Measurements from ENCODE around the gene GRIN2D. TPM values are rescaled to one million over a fixed set of nuclear protein-coding genes. Genes with fewer than 3 reads are reported as not detected.
A peak's percentile ranks its signal among the peaks of the same experiment; 100 is the strongest.

GRIN2D gene
- under 1 TPM; 0.37 to 0.61 TPM for total RNA-seq
- long read RNA-seq, result 0 reads

- intact Hi-C loops (cut with DNase I, micrococcal nuclease), result no loop called here
- no peak for DNase-seq
- ATAC-seq, result no peak
Observed at GRCh38 chr19:48393559-48394330, at the start of gene GRIN2D. TSS of gene GRIN2D (plus strand) at chr19:48393668. CDS start at chr19:48398393, 4,725 bp downstream.

- ATAC-seq, result peak; percentile 28
- intact Hi-C loops (cut with DNase I, micrococcal nuclease), result no loop called here
- no peak for DNase-seq
Observed at GRCh38 chr19:48344892-48345291, 48.6 kb upstream of the GRIN2D start.

GRCh38 chr19:48346191-48346590 is 47.3 kb upstream of the GRIN2D start:
- ATAC-seq (no peak), DNase-seq (no peak)
- intact Hi-C loops (cut with DNase I, micrococcal nuclease), result no loop called here

- intact Hi-C loops (cut with DNase I, micrococcal nuclease), result no loop called here
Observed at GRCh38 chr19:48348045-48348444, 45.4 kb upstream of the GRIN2D start.

GRCh38 chr19:48348737-48349136 is 44.7 kb upstream of the GRIN2D start:
- DNase-seq, result no peak
- intact Hi-C loops (cut with DNase I, micrococcal nuclease), result no loop called here
- ATAC-seq, result no peak

More at GRCh38 chr19:48348045-48348444, 45.4 kb upstream of the GRIN2D start:
- DNase-seq, result no peak
- peak; percentile 14 for ATAC-seq

- DNase-seq (no peak), ATAC-seq (no peak)
- intact Hi-C loops (cut with DNase I, micrococcal nuclease), result no loop called here
Observed at GRCh38 chr19:48350856-48351255, 42.6 kb upstream of the GRIN2D start.

GRCh38 chr19:48351341-48351752 is 42.1 kb upstream of the GRIN2D start:
- intact Hi-C loops (cut with DNase I, micrococcal nuclease), result no loop called here
- DNase-seq, result peak; percentile 70 to 85
- ATAC-seq, result peak; percentile 97

- ATAC-seq (no peak), DNase-seq (no peak)
- intact Hi-C loops (cut with DNase I, micrococcal nuclease), result no loop called here
Observed at GRCh38 chr19:48353677-48354076, 39.8 kb upstream of the GRIN2D start.

- intact Hi-C loops (cut with DNase I, micrococcal nuclease), result no loop called here
- ATAC-seq (no peak), DNase-seq (no peak)
Observed at GRCh38 chr19:48354332-48354992, 39.0 kb upstream of the GRIN2D start.

GRCh38 chr19:48355365-48355954 is 38.0 kb upstream of the GRIN2D start:
- DNase-seq (no peak), ATAC-seq (no peak)
- intact Hi-C loops (cut with DNase I, micrococcal nuclease), result no loop called here

- no peak for ATAC-seq
- intact Hi-C loops (cut with DNase I, micrococcal nuclease), result no loop called here
- DNase-seq, result no peak
Observed at GRCh38 chr19:48359123-48359522, 34.3 kb upstream of the GRIN2D start.

GRCh38 chr19:48361912-48362311 is 31.6 kb upstream of the GRIN2D start:
- intact Hi-C loops (cut with DNase I, micrococcal nuclease), result no loop called here

GRCh38 chr19:48362716-48363499 is 30.6 kb upstream of the GRIN2D start:
- intact Hi-C loops (cut with DNase I, micrococcal nuclease), result no loop called here
- DNase-seq (peak; percentile 96 to 98), ATAC-seq (peak; percentile 81)

More at GRCh38 chr19:48361912-48362311, 31.6 kb upstream of the GRIN2D start:
- no peak for ATAC-seq
- no peak for DNase-seq

- intact Hi-C loops (cut with DNase I, micrococcal nuclease), result no loop called here
- DNase-seq, result peak in 1 of 2 donors; percentile 68
- ATAC-seq, result peak; percentile 28
Observed at GRCh38 chr19:48363500-48363809, 30.0 kb upstream of the GRIN2D start.

GRCh38 chr19:48363810-48364597 is 29.5 kb upstream of the GRIN2D start, which contains the start of the genes SYNGR4 and TMEM143:
TSS of gene SYNGR4 (plus strand) at chr19:48364367. CDS start at chr19:48365843, 1,476 bp downstream.
TSS of gene TMEM143 (minus strand) at chr19:48363940. CDS start at chr19:48363920, 20 bp downstream.
- peak; percentile 81 for ATAC-seq
- intact Hi-C loops (cut with DNase I, micrococcal nuclease), result no loop called here
- DNase-seq, result peak; percentile 99

GRCh38 chr19:48364598-48365348 is 28.7 kb upstream of the GRIN2D start:
- peak in 1 of 2 donors; percentile 45 for DNase-seq
- ATAC-seq, result no peak
- intact Hi-C loops (cut with DNase I, micrococcal nuclease), result no loop called here

GRCh38 chr19:48365602-48366001 is 27.9 kb upstream of the GRIN2D start:
- intact Hi-C loops (cut with DNase I, micrococcal nuclease), result no loop called here
- DNase-seq, result no peak
- no peak for ATAC-seq

- DNase-seq (no peak), ATAC-seq (no peak)
- intact Hi-C loops (cut with DNase I, micrococcal nuclease), result no loop called here
Observed at GRCh38 chr19:48367855-48368254, 25.6 kb upstream of the GRIN2D start.

All from left colon (tissue), 2 donors.